Uterus (tissue), 2 donors: ENCODE data around the gene GATD1.

Experiments used
- CTCF ChIP-seq, 4 experiments: fragments of 200-600 bp in 2 of 4; fragments of 450-650 bp in 2 of 4; sonication (generic) in 2 of 4; IDR thresholded peaks; one replicate each; pipeline ENCODE4 v1.5.1; 2016 to 2019; ENCODE audit warnings: antibody characterized with exemption in 4 of 4, mild to moderate bottlenecking in 2 of 4, moderate library complexity in 1 of 4
- POLR2A ChIP-seq, 2 donors: fragments of 450-650 bp; IDR thresholded peaks; one replicate each; pipeline ENCODE4 v1.6.1; 2016; ENCODE audit warnings: antibody characterized with exemption in 2 of 2, mild to moderate bottlenecking in 1 of 2, moderate library complexity in 1 of 2

GRCh38 chr11:804599-804964 lies 27.3 kb upstream of the GATD1 start:
- TF ChIP-seq POLR2A (IDR thresholded peaks at IDR 0.05): no peak
- TF ChIP-seq CTCF (IDR thresholded peaks at IDR 0.05): no peak
